Stimulated activated CD4-positive, alpha-beta T cell treated with anti-CD3 and anti-CD28 coated beads, Interleukin-12 subunit alpha, Interleukin-12 subunit beta, amount 100 ng/mL, for 4 hours (primary cell): ENCODE data around the gene NSUN2.

Source experiments
- DNase-seq: peaks from one replicate; pipeline ENCODE4 v3.0.0-alpha.2; 2020

The NSUN2 gene

GRCh38 chr5:6642655-6643054 lies 9.8 kb upstream of the NSUN2 start:
- DNase-seq, result no peak

- DNase-seq, result no peak
Measured at GRCh38 chr5:6638236-6638635, 5.4 kb upstream of the NSUN2 start.

- DNase-seq, result no peak
Measured at GRCh38 chr5:6637590-6637989, 4.7 kb upstream of the NSUN2 start.

DNA sequence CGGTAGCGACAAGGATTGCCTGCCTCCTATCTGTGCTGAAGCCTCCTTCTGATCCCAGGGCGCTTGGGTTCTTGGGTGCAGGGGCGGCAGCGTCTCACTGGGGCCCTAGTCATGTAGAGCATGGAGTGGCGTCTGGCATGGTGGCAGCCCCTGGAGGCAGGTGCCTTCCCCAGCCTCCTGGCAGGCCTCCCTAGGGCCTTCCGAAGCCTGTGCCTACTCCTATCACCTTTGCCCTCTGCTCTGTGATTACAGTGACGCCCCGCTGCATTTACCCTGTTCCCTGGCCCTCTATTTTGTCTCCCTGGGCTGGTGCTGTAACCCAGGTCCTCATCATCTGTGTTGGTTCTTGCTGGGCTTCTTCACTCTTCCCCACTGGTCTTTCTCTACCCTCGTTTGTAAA lies 4.2 kb upstream of the NSUN2 start:
- DNase-seq, result no peak

DNA sequence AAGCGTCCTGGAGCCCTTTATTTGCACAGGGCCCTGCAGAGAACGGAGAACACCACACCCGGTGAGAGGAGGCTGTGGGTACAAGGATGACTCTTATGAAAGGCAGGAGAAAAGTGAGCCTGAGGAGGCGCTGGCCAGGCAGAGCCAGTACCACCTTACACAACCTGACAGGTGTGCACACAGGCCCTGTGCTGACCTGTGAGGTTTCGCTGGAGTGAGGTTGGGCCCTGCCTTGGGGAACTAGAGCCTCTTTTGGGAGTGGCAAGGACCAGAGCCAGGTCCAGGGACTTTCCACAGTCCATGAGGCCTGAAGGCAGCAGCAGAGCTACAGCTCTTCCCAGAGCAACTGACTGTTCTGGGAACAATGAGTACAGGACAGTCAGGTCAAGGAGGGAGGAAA lies 3.4 kb upstream of the NSUN2 start:
- DNase-seq, result no peak

DNA sequence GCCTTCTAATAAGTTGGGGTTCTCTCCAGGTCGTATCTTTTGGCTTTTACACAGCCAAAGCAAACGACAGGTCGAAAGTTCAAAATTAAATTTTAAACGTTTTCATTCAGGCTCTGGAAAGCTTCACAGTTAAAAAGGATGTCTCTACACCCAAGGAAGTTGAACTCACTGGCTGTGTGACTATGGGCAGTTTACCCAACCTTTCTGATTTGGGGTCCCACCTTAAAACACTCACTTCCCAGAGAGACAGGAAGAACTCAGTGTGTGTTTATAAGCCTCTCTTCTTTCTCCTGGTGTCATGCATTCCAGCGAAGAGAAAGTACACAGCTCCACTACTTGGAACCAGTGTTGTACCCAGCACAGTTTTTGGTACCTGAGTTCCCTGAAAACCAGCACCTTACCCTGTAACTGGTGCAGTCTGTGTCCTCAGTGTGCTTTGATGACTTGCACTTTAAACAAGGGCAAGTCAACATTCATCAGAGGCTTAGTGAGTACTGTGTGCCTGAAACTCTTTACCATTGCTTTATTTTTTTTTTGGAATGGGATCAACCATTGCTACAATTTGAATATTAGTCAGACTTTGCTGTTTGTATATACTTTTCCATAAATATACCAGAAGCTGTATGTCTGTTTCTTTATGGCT lies 2.1 kb upstream of the NSUN2 start:
- no peak for DNase-seq

- DNase-seq, result no peak
Measured at GRCh38 chr5:6634306-6634705, 1.5 kb upstream of the NSUN2 start.

DNA sequence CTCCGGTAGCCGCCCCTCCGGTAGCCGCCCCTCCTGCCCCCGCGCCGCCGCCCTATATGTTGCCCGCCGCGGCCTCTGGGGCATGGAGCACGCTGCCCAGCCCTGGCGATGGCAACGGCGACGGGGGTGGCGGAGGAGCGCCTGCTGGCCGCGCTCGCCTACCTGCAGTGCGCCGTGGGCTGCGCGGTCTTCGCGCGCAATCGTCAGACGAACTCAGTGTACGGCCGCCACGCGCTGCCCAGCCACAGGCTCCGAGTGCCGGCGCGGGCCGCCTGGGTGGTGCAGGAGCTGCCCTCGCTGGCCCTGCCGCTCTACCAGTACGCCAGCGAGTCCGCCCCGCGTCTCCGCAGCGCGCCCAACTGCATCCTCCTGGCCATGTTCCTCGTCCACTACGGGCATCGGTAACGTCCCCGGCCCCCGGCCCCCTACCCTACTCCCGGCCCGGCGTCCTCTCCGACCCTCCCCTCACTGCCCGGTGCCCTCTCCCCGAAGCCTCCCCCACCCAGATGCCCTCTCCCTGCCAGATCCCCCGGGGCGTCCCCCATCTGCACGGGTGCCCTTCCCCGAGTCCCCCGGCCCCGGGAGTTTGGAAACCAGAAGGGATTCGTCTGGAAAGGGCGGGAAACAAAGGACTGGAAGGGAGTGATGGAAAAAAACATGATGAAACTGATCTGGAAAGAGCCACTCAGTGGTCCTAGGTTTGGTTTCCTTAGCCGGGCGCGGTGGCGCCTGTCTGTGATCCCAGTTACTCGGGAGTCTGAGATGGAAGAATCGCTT lies 813 bp upstream of the NSUN2 start:
- no peak for DNase-seq

- no peak for DNase-seq
Measured at GRCh38 chr5:6632324-6632887, 438 bp downstream of the NSUN2 start.

DNA sequence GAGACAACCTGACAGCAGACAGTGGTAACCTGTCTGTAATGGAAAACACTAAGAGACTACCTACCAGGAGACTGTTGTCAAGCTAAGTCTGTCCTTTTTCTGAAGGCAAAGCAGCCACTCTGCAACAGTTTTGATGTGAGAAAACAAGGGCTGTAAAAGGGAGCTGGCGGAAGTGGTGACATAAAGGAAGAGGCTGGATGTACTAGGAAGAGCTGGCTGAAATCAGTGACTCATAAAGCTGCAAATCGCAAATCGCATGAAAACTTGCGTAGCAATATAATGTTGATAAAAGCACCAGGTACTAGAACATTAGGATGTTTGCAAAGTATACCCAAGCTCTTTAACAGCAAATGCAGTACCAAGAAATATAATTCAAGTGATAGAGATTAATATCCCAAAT lies 1.4 kb downstream of the NSUN2 start:
- no peak for DNase-seq

DNA sequence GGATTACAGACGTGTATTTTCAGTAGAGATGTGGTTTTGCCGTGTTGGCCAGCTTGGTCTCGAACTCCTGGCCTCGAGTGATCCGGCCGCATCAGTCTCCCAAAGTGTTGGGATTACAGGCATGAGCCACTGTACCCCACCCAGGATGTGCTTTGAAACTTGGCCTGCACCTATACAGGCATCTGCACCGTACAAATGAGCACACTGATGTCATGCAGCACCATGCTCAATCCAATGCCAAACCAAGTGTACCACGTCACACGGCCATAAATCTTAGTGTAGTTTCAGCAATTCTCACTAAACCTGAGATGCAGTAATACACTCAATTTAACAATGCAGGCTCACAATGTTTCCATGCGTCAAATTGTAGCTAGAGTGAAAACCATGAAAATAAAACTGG lies 6.3 kb downstream of the NSUN2 start:
- DNase-seq, result no peak

DNA sequence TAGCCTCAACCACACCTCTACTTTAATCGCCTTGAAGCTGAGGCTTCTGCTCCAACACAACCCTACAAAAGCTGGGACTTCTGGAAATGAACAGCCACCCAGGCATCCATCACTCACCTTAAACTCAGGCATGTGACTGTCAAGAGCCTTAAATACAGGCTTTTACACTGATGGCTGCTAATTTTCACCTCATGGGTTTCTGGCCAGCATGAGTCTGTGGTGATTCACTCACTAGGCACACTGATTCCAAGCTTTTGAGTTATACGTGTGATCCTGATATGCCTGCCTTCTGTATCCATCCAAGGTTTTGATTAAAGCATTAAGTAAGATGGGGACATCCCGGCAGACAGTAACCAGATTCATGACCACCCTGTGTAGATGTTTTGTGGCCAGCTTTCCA lies 8.9 kb downstream of the NSUN2 start:
- DNase-seq, result no peak

DNA sequence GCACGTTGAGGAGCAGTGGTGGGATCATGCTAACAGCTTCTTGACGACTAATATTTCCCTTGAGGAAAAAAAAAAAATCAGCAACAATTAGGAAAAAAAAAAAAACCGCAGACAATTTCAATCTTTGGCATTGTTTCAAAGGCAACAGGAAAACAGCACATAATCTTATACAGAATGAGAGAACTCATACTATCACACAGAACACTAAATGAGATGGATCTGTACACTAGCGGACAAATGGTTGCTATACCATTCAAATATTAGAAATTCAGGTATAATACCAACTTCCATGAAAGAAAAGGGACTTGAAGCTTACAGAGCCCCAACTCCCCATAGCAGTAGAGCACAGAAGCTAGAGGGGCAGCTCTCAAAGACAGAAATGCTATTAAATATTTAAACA lies 9.6 kb downstream of the NSUN2 start:
- no peak for DNase-seq

- DNase-seq, result no peak
Measured at GRCh38 chr5:6616632-6617031, 16.2 kb downstream of the NSUN2 start.

DNA sequence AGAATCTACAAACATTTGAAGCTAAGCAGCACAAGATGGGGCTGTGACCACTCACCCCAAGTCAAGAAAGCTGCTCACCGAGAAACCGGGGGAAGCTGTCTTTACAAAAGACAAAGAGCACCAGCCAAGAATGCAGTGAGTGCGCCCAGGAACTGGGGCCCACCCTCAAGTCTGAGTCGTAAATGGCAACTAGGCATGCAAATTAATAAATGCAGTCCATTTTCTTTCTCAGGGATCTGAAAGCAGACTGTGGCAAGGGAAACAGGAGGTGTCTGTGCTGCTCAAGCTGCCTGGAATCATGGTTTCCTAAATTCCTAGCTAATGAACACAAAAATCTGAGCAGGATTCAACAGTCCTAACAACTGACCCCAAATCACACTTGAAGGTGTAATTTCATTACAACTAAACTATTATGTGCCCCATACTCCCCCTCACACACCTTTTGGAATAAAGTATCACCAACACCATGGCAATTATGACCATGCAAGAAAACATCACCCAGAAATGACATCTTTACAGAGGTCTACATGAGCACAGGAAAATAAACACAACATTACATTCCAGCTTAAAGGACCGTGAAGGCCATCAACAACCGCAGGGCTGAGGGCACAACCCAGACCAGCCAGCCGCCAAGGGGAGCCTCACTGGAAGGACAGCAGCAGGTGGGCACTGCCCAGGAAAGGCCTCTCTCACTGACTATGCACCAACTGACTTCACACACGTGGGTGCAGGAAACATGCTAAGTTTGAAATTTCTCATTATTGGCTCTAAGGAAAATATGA lies 17.6 kb downstream of the NSUN2 start:
- DNase-seq, result no peak

- no peak for DNase-seq
Measured at GRCh38 chr5:6611334-6612256, 21.2 kb downstream of the NSUN2 start.

GRCh38 chr5:6608016-6608415 lies 24.8 kb downstream of the NSUN2 start:
- no peak for DNase-seq

DNA sequence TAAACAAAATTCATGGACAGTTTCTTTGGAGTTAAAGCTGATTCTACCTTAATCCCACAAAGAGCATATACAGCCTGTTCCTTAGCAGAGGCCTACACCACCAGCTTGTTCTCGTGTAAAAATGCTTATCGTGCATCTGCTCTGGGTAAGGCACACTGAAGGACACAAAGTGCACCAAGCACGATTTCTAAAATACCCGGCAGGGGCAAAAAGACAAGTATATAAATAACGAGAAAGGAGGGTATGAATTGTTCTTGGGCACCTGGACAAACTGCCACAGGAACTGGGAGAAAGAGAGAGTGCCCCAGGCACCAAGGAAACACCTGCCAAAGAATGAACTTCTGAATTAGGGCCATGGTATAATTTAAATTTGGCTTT lies 25.3 kb downstream of the NSUN2 start:
- DNase-seq, result no peak

GRCh38 chr5:6606884-6607558 lies 25.8 kb downstream of the NSUN2 start:
- no peak for DNase-seq

GRCh38 chr5:6604946-6605345 lies 27.9 kb downstream of the NSUN2 start:
- no peak for DNase-seq

DNA sequence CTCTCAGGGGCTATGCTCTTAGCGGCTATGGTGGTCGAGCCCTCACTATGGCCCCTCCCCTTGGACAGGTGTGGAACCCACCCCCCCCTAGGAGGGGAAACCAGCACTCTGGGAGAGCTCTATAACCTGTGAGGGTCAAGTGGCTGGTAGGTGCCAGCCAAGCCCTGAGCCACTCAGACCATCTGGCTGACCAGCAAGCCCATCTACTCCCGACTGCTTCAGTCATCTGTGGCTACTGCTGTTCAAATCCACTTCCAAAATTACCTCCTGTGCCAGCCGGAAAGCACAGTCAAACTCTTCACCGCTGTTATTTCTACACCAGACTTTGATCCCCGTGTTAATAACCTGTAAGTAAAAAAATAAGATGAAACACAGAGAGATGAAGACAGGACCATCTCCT lies 28.5 kb downstream of the NSUN2 start:
- DNase-seq, result no peak

DNA sequence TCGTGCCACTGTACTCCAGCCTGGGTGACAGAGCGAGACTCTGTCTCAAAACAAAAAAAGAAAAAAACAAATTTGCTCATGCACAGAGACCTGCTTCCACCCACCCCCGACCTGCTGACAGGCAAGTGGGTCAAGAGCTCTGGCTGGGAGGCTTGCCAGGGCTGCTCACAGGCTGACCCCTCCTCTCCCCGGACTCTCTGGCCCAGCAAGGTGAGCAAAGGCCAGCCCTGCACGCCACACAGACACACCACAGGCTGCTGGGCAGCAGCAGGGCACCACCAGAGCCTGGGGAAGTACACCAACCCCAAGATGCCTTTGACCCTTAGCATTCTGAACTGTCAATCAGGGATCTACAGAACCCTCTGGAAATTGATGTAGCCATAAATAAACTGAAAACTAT lies 29.2 kb downstream of the NSUN2 start:
- DNase-seq, result no peak
